Activated CD4-positive, alpha-beta T cell treated with anti-CD3 and anti-CD28 coated beads, Interleukin-2, amount 50 U/mL, for 24 hours (primary cell): ENCODE data around the gene NAGK.
"Not testable (repeated sequence)": the region's sequence is repeated elsewhere in the genome, so short reads cannot be mapped to it uniquely, and the experiment has no call there.

ENCODE experiments used
- DNase-seq, 2 donors: peaks; one replicate each; pipeline ENCODE4 v3.0.0-alpha.2; 2020; ENCODE audit warnings: low read depth in 1 of 2, low spot score in 1 of 2

The NAGK gene

GRCh38 chr2:71103809-71104208 is 35.4 kb downstream of the NAGK start:
- DNase-seq, result no peak

- not testable (repeated sequence) for DNase-seq
Measured at GRCh38 chr2:71106463-71106862, 38.0 kb downstream of the NAGK start.

GRCh38 chr2:71108091-71108490 is 39.6 kb downstream of the NAGK start:
- DNase-seq, result no peak

- no peak for DNase-seq
Measured at GRCh38 chr2:71113843-71114242, 45.4 kb downstream of the NAGK start.

GRCh38 chr2:71117063-71117462 is 48.6 kb downstream of the NAGK start:
- DNase-seq, result no peak

GRCh38 chr2:71120195-71120594 is 51.7 kb downstream of the NAGK start:
- DNase-seq, result no peak

GRCh38 chr2:71121479-71121878 is 53.0 kb downstream of the NAGK start:
- no peak for DNase-seq

- no peak for DNase-seq
Measured at GRCh38 chr2:71122387-71123298, 54.2 kb downstream of the NAGK start.

GRCh38 chr2:71125506-71126294 is 57.3 kb downstream of the NAGK start:
- DNase-seq, result no peak

- no peak for DNase-seq
Measured at GRCh38 chr2:71126957-71127356, 58.5 kb downstream of the NAGK start.
